ENCODE measurements around the gene URB2.
"Not testable (repeated sequence)": the region's sequence is repeated elsewhere in the genome, so short reads cannot be mapped to it uniquely, and the experiment has no call there.

The URB2 gene

GRCh38 chr1:229597877-229598276 lies 28.2 kb upstream of the URB2 start:
- no peak for TF ChIP-seq ZNF274 (IDR thresholded peaks at IDR 0.05; ENCODE audit: low read depth, low read length)
- H3K4me3 ChIP-seq (ENCODE audit: low read length), result no peak overlapping the region

GRCh38 chr1:229599218-229599954 lies 26.7 kb upstream of the URB2 start:
- H3K4me3 ChIP-seq (ENCODE audit: low read length), result no peak overlapping the region

GRCh38 chr1:229600229-229600628 lies 25.8 kb upstream of the URB2 start:
- no peak overlapping the region for H3K4me3 ChIP-seq (ENCODE audit: low read length)
- TF ChIP-seq ZNF274 (IDR thresholded peaks at IDR 0.05; ENCODE audit: low read depth, low read length), result no peak

More at GRCh38 chr1:229599218-229599954, 26.7 kb upstream of the URB2 start:
- no peak for TF ChIP-seq ZNF274 (IDR thresholded peaks at IDR 0.05; ENCODE audit: low read depth, low read length)

GRCh38 chr1:229603371-229604005 lies 22.6 kb upstream of the URB2 start:
- H3K4me3 ChIP-seq (ENCODE audit: low read length), result no peak overlapping the region
- no peak for TF ChIP-seq ZNF274 (IDR thresholded peaks at IDR 0.05; ENCODE audit: low read depth, low read length)

- TF ChIP-seq ZNF274 (IDR thresholded peaks at IDR 0.05; ENCODE audit: low read depth, low read length), result no peak
- no peak overlapping the region for H3K4me3 ChIP-seq (ENCODE audit: low read length)
These were observed 18.7 kb upstream of the URB2 start for GRCh38 chr1:229607370-229607769.

- TF ChIP-seq ZNF274 (IDR thresholded peaks at IDR 0.05; ENCODE audit: low read depth, low read length), result no peak
- H3K4me3 ChIP-seq (ENCODE audit: low read length), result no peak overlapping the region
These were observed 17.5 kb upstream of the URB2 start for GRCh38 chr1:229608590-229608989.

GRCh38 chr1:229613938-229614337 lies 12.1 kb upstream of the URB2 start:
- no peak for TF ChIP-seq ZNF274 (IDR thresholded peaks at IDR 0.05; ENCODE audit: low read depth, low read length)
- H3K4me3 ChIP-seq (ENCODE audit: low read length), result no peak overlapping the region

- H3K4me3 ChIP-seq (ENCODE audit: low read length), result no peak overlapping the region
- no peak for TF ChIP-seq ZNF274 (IDR thresholded peaks at IDR 0.05; ENCODE audit: low read depth, low read length)
These were observed 11.3 kb upstream of the URB2 start for GRCh38 chr1:229614701-229615100.

- no peak overlapping the region for H3K4me3 ChIP-seq (ENCODE audit: low read length)
These were observed 8.5 kb upstream of the URB2 start for GRCh38 chr1:229617351-229618100.

GRCh38 chr1:229619002-229619401 lies 7.0 kb upstream of the URB2 start:
- no peak for TF ChIP-seq ZNF274 (IDR thresholded peaks at IDR 0.05; ENCODE audit: low read depth, low read length)
- H3K4me3 ChIP-seq (ENCODE audit: low read length), result no peak overlapping the region

More at GRCh38 chr1:229617351-229618100, 8.5 kb upstream of the URB2 start:
- TF ChIP-seq ZNF274 (IDR thresholded peaks at IDR 0.05; ENCODE audit: low read depth, low read length), result no peak

GRCh38 chr1:229619614-229620013 lies 6.4 kb upstream of the URB2 start:
- no peak for TF ChIP-seq ZNF274 (IDR thresholded peaks at IDR 0.05; ENCODE audit: low read depth, low read length)

GRCh38 chr1:229620876-229621275 lies 5.2 kb upstream of the URB2 start:
- TF ChIP-seq ZNF274 (IDR thresholded peaks at IDR 0.05; ENCODE audit: low read depth, low read length), result no peak
- H3K4me3 ChIP-seq (ENCODE audit: low read length), result no peak overlapping the region

More at GRCh38 chr1:229619614-229620013, 6.4 kb upstream of the URB2 start:
- no peak overlapping the region for H3K4me3 ChIP-seq (ENCODE audit: low read length)

GRCh38 chr1:229621663-229622062 lies 4.4 kb upstream of the URB2 start:
- H3K4me3 ChIP-seq (ENCODE audit: low read length), result no peak overlapping the region
- TF ChIP-seq ZNF274 (IDR thresholded peaks at IDR 0.05; ENCODE audit: low read depth, low read length), result no peak

GRCh38 chr1:229622641-229623120 lies 3.4 kb upstream of the URB2 start:
- H3K4me3 ChIP-seq (ENCODE audit: low read length), result not testable (repeated sequence)

- no peak for TF ChIP-seq ZNF274 (IDR thresholded peaks at IDR 0.05; ENCODE audit: low read depth, low read length)
- no peak overlapping the region for H3K4me3 ChIP-seq (ENCODE audit: low read length)
These were observed 2.8 kb upstream of the URB2 start for GRCh38 chr1:229623225-229623624.
